H1 (cell line): ENCODE data around the gene DAPL1. TPM values are rescaled to one million over a fixed set of nuclear protein-coding genes. Genes with fewer than 3 reads are reported as not detected.

Experiments
- CTCF ChIA-PET: fragments of 300-600 bp; sonication (Branson Sonifier 250); formaldehyde crosslinking; loops from one replicate; lab custom pipeline; 2021; ENCODE audit not compliant: partially characterized antibody; lab: Charles Lee
- POLR2A ChIA-PET: fragments of 300-600 bp; sonication (Branson Sonifier 250); formaldehyde crosslinking; loops from one replicate; lab custom pipeline; 2021; ENCODE audit warnings: inconsistent platforms; ENCODE audit not compliant: partially characterized antibody; lab: Charles Lee
- DNase-seq, 2 experiments: peaks; one replicate each; pipeline versions ENCODE4 v3.0.0 to v3.0.0-alpha.2; 2010 to 2022; ENCODE audit warnings: low spot score in 2 of 2, low read depth in 1 of 2, mixed read lengths in 1 of 2
- FAIRE-seq: peaks from 2 replicates; lab custom pipeline; 2011; peaks lifted over from hg19 to GRCh38; lab: Jason Lieb, UNC
- H2AFZ ChIP-seq: 2 replicates; pipeline ENCODE4 v1.8.1; 2012; ENCODE audit warnings: low read length, inconsistent platforms
- H2AK5ac ChIP-seq: 2 replicates; pipeline ENCODE4 v1.6.1; 2013; ENCODE audit warnings: low read depth, low read length
- H2BK120ac ChIP-seq: replicated peaks from 2 replicates; pipeline ENCODE3; 2013; ENCODE audit warnings: low read depth, low read length, inconsistent platforms
- H2BK12ac ChIP-seq: 2 replicates; pipeline ENCODE4 v1.6.1; 2013; ENCODE audit warnings: low read depth, low read length
- H2BK15ac ChIP-seq: 2 replicates; pipeline ENCODE4 v1.6.1; 2013; ENCODE audit warnings: low read length
- H2BK20ac ChIP-seq: 2 replicates; pipeline ENCODE4 v1.6.1; 2013; ENCODE audit warnings: low read length
- H2BK5ac ChIP-seq: 2 replicates; pipeline ENCODE4 v1.6.1; 2013; ENCODE audit warnings: low read depth, low read length
- H3K14ac ChIP-seq: 2 replicates; pipeline ENCODE4 v1.6.1; 2013; ENCODE audit warnings: inconsistent platforms; ENCODE audit not compliant: insufficient read length
- H3K18ac ChIP-seq: 2 replicates; pipeline ENCODE4 v1.6.1; 2013; ENCODE audit warnings: low read length; ENCODE audit errors: extremely low read depth
- H3K23ac ChIP-seq: 2 replicates; pipeline ENCODE4 v1.6.1; 2013; ENCODE audit warnings: inconsistent platforms; ENCODE audit not compliant: insufficient read length
- H3K23me2 ChIP-seq: 2 replicates; pipeline ENCODE4 v1.6.1; 2013; ENCODE audit warnings: low read depth, low read length
- H3K27ac ChIP-seq: 2 replicates; pipeline ENCODE4 v1.6.1; 2011; ENCODE audit warnings: low read depth, low read length, inconsistent platforms
- H3K27me3 ChIP-seq, 4 experiments: replicated peaks in 1 of 4; 1 replicate in 1 of 4; 2 replicates in 3 of 4; pipeline versions ENCODE4 v1.6.1 to v1.8.1; 2011 to 2013; ENCODE audit warnings: low read length in 3 of 4, mild to moderate bottlenecking in 3 of 4, inconsistent platforms in 2 of 4, mixed read lengths in 2 of 4, moderate library complexity in 1 of 4; ENCODE audit not compliant: control insufficient read depth in 3 of 4, insufficient read depth in 3 of 4; ENCODE audit errors: extremely low read depth in 1 of 4
- H3K36me3 ChIP-seq, 4 experiments: 2 replicates each; pipeline versions ENCODE4 v1.6.1 to v1.8.1; 2011 to 2013; ENCODE audit warnings: mild to moderate bottlenecking in 4 of 4, low read length in 3 of 4, moderate library complexity in 2 of 4, control low read depth in 1 of 4, inconsistent platforms in 1 of 4; ENCODE audit not compliant: insufficient read depth in 4 of 4, control insufficient read depth in 2 of 4
- H3K4ac ChIP-seq: replicated peaks from 2 replicates; pipeline ENCODE3; 2013; ENCODE audit warnings: low read length, low read depth, mixed read lengths, inconsistent platforms; ENCODE audit not compliant: insufficient read length
- H3K4me1 ChIP-seq, 4 experiments: replicated peaks in 1 of 4; 1 replicate in 1 of 4; 2 replicates in 3 of 4; pipeline versions ENCODE4 v1.6.1 to v1.8.1; 2011 to 2013; ENCODE audit warnings: low read length in 3 of 4, inconsistent platforms in 2 of 4, mixed read lengths in 1 of 4; ENCODE audit not compliant: insufficient read depth in 4 of 4, control insufficient read depth in 3 of 4
- H3K4me2 ChIP-seq, 2 experiments: 2 replicates each; pipeline versions ENCODE4 v1.6.1 to v1.8.1; 2011 to 2013; ENCODE audit warnings: low read depth in 2 of 2, low read length in 2 of 2, control low read depth in 1 of 2, inconsistent platforms in 1 of 2, mild to moderate bottlenecking in 1 of 2; ENCODE audit not compliant: insufficient read depth in 1 of 2
- H3K4me3 ChIP-seq, 4 experiments: fragments of 200-600, 300-600 bp in 1 of 4; sonication (generic), shearing (Covaris generic), sonication (Bioruptor Twin) in 1 of 4; 2 replicates each; pipeline versions ENCODE4 v1.5.1 to v1.8.1; 2011 to 2016; ENCODE audit warnings: low read length in 4 of 4, low read depth in 3 of 4, control low read depth in 2 of 4, inconsistent platforms in 2 of 4, mild to moderate bottlenecking in 2 of 4, mixed read lengths in 1 of 4, moderate library complexity in 1 of 4; ENCODE audit not compliant: insufficient read depth in 2 of 4; ENCODE audit errors: extremely low read depth in 1 of 4
- H3K56ac ChIP-seq: replicated peaks from 2 replicates; pipeline ENCODE3; 2013; ENCODE audit warnings: low read depth, mild to moderate bottlenecking, mixed read lengths, low read length, inconsistent platforms; ENCODE audit not compliant: insufficient read length
- H3K79me1 ChIP-seq: 2 replicates; pipeline ENCODE4 v1.6.1; 2013; ENCODE audit warnings: low read depth, low read length, control low read depth
- H3K79me2 ChIP-seq, 2 experiments: 2 replicates each; pipeline versions ENCODE4 v1.6.1 to v1.8.1; 2012 to 2013; ENCODE audit warnings: low read length in 2 of 2, mild to moderate bottlenecking in 2 of 2, inconsistent platforms in 1 of 2; ENCODE audit not compliant: insufficient read depth in 2 of 2, control insufficient read depth in 1 of 2
- H3K9ac ChIP-seq, 4 experiments: replicated peaks in 1 of 4; 1 replicate in 1 of 4; 2 replicates in 3 of 4; pipeline versions ENCODE4 v1.6.1 to v1.8.1; 2011 to 2013; ENCODE audit warnings: low read depth in 3 of 4, low read length in 3 of 4, control low read depth in 2 of 4, mild to moderate bottlenecking in 2 of 4, moderate library complexity in 2 of 4, inconsistent platforms in 1 of 4; ENCODE audit errors: extremely low read depth in 1 of 4
- H3K9me3 ChIP-seq, 2 experiments: 2 replicates each; pipeline versions ENCODE4 v1.6.1 to v1.8.1; 2012 to 2013; ENCODE audit warnings: mild to moderate bottlenecking in 2 of 2, moderate library complexity in 2 of 2, control low read depth in 1 of 2, inconsistent platforms in 1 of 2, low read depth in 1 of 2, low read length in 1 of 2, mixed read lengths in 1 of 2; ENCODE audit not compliant: insufficient read depth in 2 of 2
- H4K20me1 ChIP-seq, 2 experiments: replicated peaks in 1 of 2; 2 replicates each; pipeline versions ENCODE3 to v1.8.1; 2011 to 2013; ENCODE audit warnings: inconsistent platforms in 2 of 2, low read length in 2 of 2, mild to moderate bottlenecking in 1 of 2; ENCODE audit not compliant: insufficient read depth in 2 of 2, control insufficient read depth in 1 of 2
- H4K5ac ChIP-seq: 2 replicates; pipeline ENCODE4 v1.6.1; 2013; ENCODE audit warnings: low read length, low read depth, mixed read lengths, inconsistent platforms; ENCODE audit not compliant: insufficient read length
- H4K8ac ChIP-seq: 2 replicates; pipeline ENCODE4 v1.8.0; 2013; ENCODE audit warnings: mild to moderate bottlenecking, moderate library complexity, low read length, inconsistent platforms; ENCODE audit not compliant: insufficient read depth; ENCODE audit errors: extremely low read depth
- H4K91ac ChIP-seq: replicated peaks from 2 replicates; pipeline ENCODE3; 2013; ENCODE audit warnings: low read length, mixed read lengths, inconsistent platforms; ENCODE audit not compliant: insufficient read length
- ASH2L ChIP-seq: fragments of 200-600, 300-600 bp; sonication (generic); IDR thresholded peaks from one replicate; pipeline ENCODE4 v1.7.1; 2017; ENCODE audit warnings: low read length
- BRCA1 ChIP-seq: IDR thresholded peaks from 2 replicates; pipeline ENCODE4 v1.6.1; 2012; ENCODE audit warnings: low read depth, low read length, improper control_type of control experiment
- JUND ChIP-seq: IDR thresholded peaks from 2 replicates; pipeline ENCODE4 v1.6.1; 2011; ENCODE audit warnings: mild to moderate bottlenecking, improper control_type of control experiment, low read length
- WGBS, 2 experiments: shearing (Covaris generic) in 1 of 2; methylation state at CpG; one replicate each; pipeline versions ENCODE4 v1.1.6 to v1.1.7; 2013 to 2015; ENCODE audit warnings: low lambda C conversion rate in 2 of 2, mixed read lengths in 2 of 2, inconsistent platforms in 1 of 2, low coverage in 1 of 2, missing lambda C conversion rate in 1 of 2; ENCODE audit not compliant: insufficient replicate concordance in 2 of 2, insufficient coverage in 1 of 2, insufficient read length in 1 of 2; ENCODE audit errors: extremely low coverage in 1 of 2, missing lambda C conversion rate in 1 of 2; 5-methylcytosine and 5-hydroxymethylcytosine counted together
- polyA plus RNA-seq, 7 experiments: library from polyadenylated mRNA; depleted of rRNA in 3 of 7; stranded (reverse) in 5 of 7; unstranded in 2 of 7; fragments of >200 nt in 5 of 7; fragments of 200-250 nt in 2 of 7; gene quantifications; 1 replicate in 5 of 7; 2 replicates in 1 of 7; 4 replicates in 1 of 7; pipeline versions ENCODE4 v1.2.1 to v1.2.3, GENCODE V29; 2011 to 2013; ENCODE audit warnings: missing spikeins in 2 of 7, mixed read lengths in 2 of 7
- total RNA-seq: library from RNA; stranded (reverse); fragmentation: NEBNext Ultra II Directional; extraction: Animal tissue kit (Norgen Biotek cat#: 25700); gene quantifications from 2 replicates; pipeline ENCODE4 v1.2.1, GENCODE V29; 2021

Gene DAPL1
- total and polyA plus RNA-seq, 2 of the 8 experiments (the other 6 are each of a cell fraction or from before 2014, with no cell fraction given), result not detected

DNA sequence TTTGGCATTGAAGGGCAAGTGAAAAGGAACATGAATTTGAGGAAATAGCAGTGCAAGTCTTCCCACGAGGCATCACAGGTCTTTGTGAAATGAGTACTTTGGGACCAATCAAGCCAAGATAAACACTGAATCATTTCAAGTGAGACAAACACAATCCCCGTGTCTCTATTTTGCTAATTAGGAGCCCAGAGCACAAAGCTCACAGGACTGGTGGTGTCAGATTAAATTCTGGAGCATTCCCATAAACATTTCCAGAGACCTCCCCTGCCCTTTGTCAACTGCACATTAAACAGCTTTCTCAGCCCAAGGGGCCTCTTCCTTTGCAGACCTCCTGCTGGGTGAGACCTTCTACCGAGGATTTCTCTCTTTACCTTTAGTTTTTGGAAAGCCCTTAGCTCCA lies 50.7 kb downstream of the DAPL1 start:
- no peak overlapping the region for H2BK15ac ChIP-seq
- H3K27me3 ChIP-seq, result no peaks in the 10 kb centered on the region
- no peak overlapping the region for H2BK20ac ChIP-seq
- no peak overlapping the region for H2BK5ac ChIP-seq
- no peak overlapping the region for H2AFZ ChIP-seq
- H3K36me3 ChIP-seq, result no peaks in the 10 kb centered on the region
- no peak overlapping the region for H4K5ac ChIP-seq
- no peak overlapping the region for H3K27ac ChIP-seq
- no peaks in the 10 kb centered on the region for H3K23me2 ChIP-seq
- H2BK12ac ChIP-seq, result no peak overlapping the region
- H2BK120ac ChIP-seq, result no peak overlapping the region
- H3K18ac ChIP-seq, result no peak overlapping the region
- H3K4me2 ChIP-seq, result no peak overlapping the region
- H3K23ac ChIP-seq, result no peak overlapping the region
- H4K91ac ChIP-seq, result no peak overlapping the region
- H3K9me3 ChIP-seq, result no peaks in the 10 kb centered on the region
- H3K4me1 ChIP-seq, result peaks cover 2 to 6% (median 4%) of the 10 kb centered on the region in 4 experiments; a peak in 3 of 7 replicates
- no peak overlapping the region for H4K8ac ChIP-seq
- no peak for FAIRE-seq
- H3K79me1 ChIP-seq, result no peaks in the 10 kb centered on the region
- TF ChIP-seq JUND (no peak), ASH2L (no peak), BRCA1 (no peak)
- POLR2A ChIA-PET, result no interaction called here
- no peak overlapping the region for H3K4ac ChIP-seq
- H3K9ac ChIP-seq, result no peak overlapping the region
- no peaks in the 10 kb centered on the region for H4K20me1 ChIP-seq
- no peak overlapping the region for H3K56ac ChIP-seq
- CTCF ChIA-PET, result interaction anchor here (1.1 kb wide), 1 partner anchor 92 kb away, joined by 5 read pairs; no protein-coding TSS in a partner anchor
- no peak overlapping the region; a peak in 1 of 8 replicates for H3K4me3 ChIP-seq
- H3K14ac ChIP-seq, result no peak overlapping the region
- H2AK5ac ChIP-seq, result no peak overlapping the region
- H3K79me2 ChIP-seq, result no peaks in the 10 kb centered on the region
- DNase-seq, result no peak
- WGBS, 2 experiments, result 65% methylated on average over 3 of the region's 3 CpGs; no CpG with 5 or more reads in 1 of the 2 experiments
